Eye (tissue), 1 donor: Measurements from ENCODE around the gene HSD17B13.
"Not testable (repeated sequence)": the region's sequence is repeated elsewhere in the genome, so short reads cannot be mapped to it uniquely, and the experiment has no call there.

Experiments
- DNase-seq: peaks from one replicate; pipeline ENCODE4 v3.0.0-alpha.2; 2015

HSD17B13 gene

GRCh38 chr4:87322754-87323153 is at the start of gene HSD17B13:
HSD17B13 (minus strand) TSS chr4:87322882; CDS start chr4:87322841, 41 bp downstream.
- DNase-seq, result no peak

GRCh38 chr4:87370068-87370467 is 47.4 kb upstream of the HSD17B13 start:
- DNase-seq, result no peak

GRCh38 chr4:87366521-87367162 is 44.0 kb upstream of the HSD17B13 start:
- no peak for DNase-seq

DNA sequence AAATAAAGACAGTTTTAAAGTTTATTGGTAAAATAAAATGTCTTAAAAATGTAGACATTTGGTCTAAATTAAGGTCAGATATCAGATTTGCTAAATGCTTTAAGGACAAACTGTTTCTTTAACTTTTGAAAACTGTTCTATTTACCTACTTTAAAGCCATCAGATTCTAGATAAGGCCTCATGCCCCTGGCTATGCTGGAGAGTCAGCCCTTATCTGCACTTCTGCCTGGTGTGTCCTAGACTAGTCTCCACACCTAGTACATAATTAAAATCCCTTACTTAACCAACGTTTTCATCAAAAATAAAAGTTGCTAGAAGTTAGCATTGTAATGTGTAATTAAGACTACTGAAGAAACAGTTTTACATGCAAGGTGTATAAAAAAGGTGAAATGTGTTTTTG is 42.7 kb upstream of the HSD17B13 start:
- DNase-seq, result no peak

DNA sequence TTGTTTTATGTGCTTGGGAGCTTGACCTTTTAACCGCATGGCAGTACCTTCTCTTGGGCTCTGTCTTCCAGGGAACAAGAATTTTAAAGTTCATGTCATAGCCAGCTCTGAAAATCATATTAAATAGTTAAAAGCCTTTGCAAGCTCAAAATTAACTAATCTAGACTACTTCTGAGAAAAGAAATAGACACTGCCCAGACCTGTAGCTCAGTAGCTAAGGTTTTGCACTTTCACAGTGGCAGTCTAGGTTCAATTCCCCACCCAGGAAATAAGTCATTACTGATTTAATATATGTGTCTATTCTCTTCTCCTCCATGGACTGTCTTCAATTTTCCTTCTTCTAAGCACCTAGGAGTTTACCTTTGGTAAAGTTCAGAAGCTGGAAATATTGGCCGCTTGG is 40.9 kb upstream of the HSD17B13 start:
- DNase-seq, result no peak

GRCh38 chr4:87360338-87360935 is 37.8 kb upstream of the HSD17B13 start:
- peak; percentile 19 for DNase-seq

- DNase-seq, result no peak
Measured at GRCh38 chr4:87359258-87359657, 36.6 kb upstream of the HSD17B13 start.

GRCh38 chr4:87356832-87357526 is 34.3 kb upstream of the HSD17B13 start:
- no peak for DNase-seq

- DNase-seq, result no peak
Measured at GRCh38 chr4:87354168-87355102, 31.8 kb upstream of the HSD17B13 start.

- DNase-seq, result peak; percentile 68
Measured at GRCh38 chr4:87353592-87353991, 30.9 kb upstream of the HSD17B13 start.

GRCh38 chr4:87345139-87345538 is 22.5 kb upstream of the HSD17B13 start:
- DNase-seq, result peak; percentile 5

DNA sequence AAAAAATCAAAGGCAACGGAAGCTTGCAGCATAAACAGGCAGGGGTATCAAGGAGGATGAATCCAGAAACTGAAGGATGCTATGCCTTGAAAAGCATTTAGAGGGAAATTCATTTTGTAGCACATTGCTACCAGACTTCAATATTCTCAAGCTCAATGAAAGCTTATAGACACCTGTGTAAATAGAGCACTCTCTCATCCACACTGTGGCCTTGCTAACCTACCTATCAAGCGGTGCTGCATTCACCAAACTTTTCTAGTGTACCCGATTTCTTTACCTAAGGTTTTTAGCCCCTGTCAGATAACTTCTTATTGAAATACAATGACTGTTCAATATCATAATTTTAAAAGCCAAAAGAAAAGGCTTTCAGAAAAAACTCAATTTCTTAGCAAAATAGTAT is 20.2 kb upstream of the HSD17B13 start:
- DNase-seq, result no peak

DNA sequence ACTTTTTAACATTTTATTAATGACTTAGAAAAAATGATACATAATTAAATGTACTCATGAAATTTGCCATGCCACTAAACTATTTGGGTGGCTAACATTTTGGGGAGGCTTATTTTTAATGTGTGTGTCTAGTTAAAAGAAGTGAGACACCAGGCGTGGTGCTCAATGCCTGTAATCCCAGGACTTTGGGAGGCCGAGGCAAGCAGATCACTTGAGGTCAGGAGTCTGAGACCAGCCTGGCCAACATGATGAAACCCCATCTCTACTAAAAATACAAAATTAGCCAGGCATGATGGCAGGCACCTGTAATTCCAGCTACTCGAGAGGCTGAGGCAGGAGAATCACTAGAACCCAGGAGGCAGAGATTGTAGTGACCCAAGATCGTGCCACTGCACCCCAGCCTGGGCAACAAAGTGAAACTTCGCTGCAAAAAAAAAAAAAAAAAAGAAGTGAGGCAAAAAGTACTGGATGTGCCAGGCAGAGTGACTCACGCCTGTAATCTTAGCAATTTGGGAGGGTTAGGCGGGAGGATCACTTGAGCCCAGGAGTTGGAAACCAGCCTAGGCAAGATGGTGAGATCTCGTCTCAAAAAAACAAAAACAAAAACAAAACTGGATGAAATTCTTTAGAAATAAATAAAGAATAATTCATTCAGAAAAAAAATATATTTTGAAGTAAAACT is 19.4 kb upstream of the HSD17B13 start:
- DNase-seq, result not testable (repeated sequence)

- no peak for DNase-seq
Measured at GRCh38 chr4:87339440-87339839, 16.8 kb upstream of the HSD17B13 start.

DNA sequence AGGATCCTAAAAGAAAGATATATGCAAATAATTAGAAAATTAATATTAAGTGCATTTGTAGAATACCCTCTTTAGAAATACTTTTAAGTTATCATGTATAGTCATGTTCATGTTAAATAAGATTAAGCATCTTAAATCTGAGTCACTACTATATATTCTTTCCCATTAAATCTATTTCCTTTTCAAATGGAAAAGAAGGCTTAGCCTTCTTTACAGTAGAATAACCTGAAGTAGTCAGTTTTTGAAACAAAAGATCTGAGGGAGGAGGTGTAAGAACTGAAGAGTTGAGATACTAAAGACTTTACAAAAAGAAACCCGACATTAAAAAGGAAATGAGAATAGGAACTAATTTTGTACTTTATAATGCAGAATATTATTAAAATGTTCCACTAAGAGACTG is 14.7 kb upstream of the HSD17B13 start:
- no peak for DNase-seq

- DNase-seq, result no peak
Measured at GRCh38 chr4:87333267-87333666, 10.6 kb upstream of the HSD17B13 start.

- no peak for DNase-seq
Measured at GRCh38 chr4:87330761-87331160, 8.1 kb upstream of the HSD17B13 start.

- no peak for DNase-seq
Measured at GRCh38 chr4:87327136-87327535, 4.5 kb upstream of the HSD17B13 start.

DNA sequence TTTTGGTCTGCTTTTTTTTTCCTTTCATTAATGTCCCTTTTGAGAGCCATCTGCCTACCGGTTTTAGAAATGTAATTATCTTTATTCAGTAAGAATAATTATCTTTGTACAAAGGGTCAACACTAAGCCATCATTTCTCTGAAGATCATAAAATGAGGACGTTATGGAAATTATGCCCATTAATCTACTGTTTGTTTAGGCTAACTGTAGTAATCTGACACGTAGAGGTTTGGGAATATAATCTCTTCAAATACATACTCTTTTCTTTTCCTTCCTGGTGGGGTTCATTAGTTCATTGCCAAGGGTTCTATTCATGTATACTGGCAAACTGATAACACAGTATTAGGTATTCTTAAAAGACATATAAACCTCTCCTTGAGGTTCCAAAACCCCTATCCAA is 3.8 kb upstream of the HSD17B13 start:
- DNase-seq, result no peak

DNA sequence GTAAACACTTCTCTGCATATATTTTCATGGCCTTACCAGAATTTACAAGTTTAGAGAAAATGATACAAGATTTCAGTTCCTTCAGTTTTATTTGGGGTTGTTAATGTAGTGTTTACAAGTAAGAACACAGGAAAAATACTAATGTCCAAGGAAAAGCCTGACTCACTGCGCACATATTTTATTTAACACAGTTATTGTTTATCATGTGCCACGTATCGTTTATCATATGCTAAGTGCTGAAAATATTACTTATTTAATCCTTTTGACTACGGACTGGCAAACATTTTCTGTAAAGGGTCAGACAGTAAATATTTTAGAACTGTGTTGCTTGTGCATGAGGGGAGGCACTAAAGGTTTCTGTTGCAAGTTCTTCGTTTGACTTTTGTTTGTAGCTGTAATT is 794 bp downstream of the HSD17B13 start:
- no peak for DNase-seq

- DNase-seq, result no peak
Measured at GRCh38 chr4:87317527-87317926, 5.2 kb downstream of the HSD17B13 start.

GRCh38 chr4:87316961-87317360 is 5.7 kb downstream of the HSD17B13 start:
- no peak for DNase-seq

DNA sequence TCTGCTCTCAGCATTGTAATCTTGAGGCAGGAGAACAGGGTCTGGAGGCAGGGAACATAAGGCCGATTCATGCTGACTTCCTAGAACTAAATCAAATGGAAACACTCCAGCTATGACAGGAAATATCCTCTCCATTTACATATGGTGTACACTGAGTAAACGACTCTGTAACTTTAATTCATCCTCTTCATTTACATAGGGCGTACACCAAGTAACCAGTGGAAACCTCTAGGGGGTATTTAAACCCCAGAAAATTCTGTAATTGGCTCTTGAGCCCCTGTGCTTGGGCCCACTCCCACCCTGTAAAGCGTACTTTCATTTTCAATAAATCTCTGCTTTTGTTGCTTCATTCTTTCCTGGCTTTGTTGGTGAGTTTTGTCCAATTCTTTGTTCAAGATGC is 7.7 kb downstream of the HSD17B13 start:
- not testable (repeated sequence) for DNase-seq
